NT2/D1 (cell line): ENCODE measurements around the gene RTN4RL2.

Experiments
- YY1 ChIP-seq: IDR thresholded peaks from 2 replicates; pipeline ENCODE4 v1.6.1; 2011; ENCODE audit not compliant: insufficient read length, insufficient read depth
- ZNF274 ChIP-seq: IDR thresholded peaks from 2 replicates; pipeline ENCODE4 v1.6.1; 2011; ENCODE audit warnings: mild to moderate bottlenecking, low read depth, low read length

DNA sequence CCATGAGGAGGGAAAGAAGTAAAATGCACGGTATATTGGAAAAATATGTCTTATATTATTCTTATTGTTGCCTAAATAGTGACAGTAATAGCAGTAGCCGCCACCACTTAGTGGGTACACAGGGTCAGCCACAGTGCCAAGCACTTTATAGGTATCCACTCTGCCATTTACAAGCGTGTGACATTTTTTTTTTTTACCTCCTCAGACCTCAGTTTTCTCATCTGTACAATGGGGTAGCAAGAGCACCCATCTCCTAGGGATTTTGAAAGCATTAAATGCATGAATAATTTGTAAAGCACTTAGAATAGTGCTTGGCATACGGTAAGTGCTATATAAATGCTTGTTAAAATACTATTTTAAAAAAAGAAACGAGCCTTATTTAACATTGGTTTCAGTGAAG lies 8.9 kb downstream of the RTN4RL2 start:
- TF ChIP-seq YY1 (no peak), ZNF274 (no peak)
